HG03103 (cell line): ENCODE data around the gene TRIP12.
A peak's percentile ranks its signal among the peaks of the same experiment; 100 is the strongest.
"Not testable (repeated sequence)": the region's sequence is repeated elsewhere in the genome, so short reads cannot be mapped to it uniquely, and the experiment has no call there.

Source experiments
- ATAC-seq: cut with Tn5 transposase; IDR thresholded peaks from one replicate; pipeline ENCODE4 v1.9.1; 2021; ENCODE audit warnings: low read depth; ENCODE audit not compliant: unreplicated experiment

Gene TRIP12

GRCh38 chr2:229921101-229921891, 513 bp downstream of the TRIP12 start:
- peak; percentile 14 for ATAC-seq

GRCh38 chr2:229920011-229920641, 1.7 kb downstream of the TRIP12 start:
- ATAC-seq: no peak

- ATAC-seq: no peak
Measured at GRCh38 chr2:229917793-229918192, 4.0 kb downstream of the TRIP12 start.

- ATAC-seq: no peak
Measured at GRCh38 chr2:229914171-229914570, 7.6 kb downstream of the TRIP12 start.

GRCh38 chr2:229910832-229911412, 10.9 kb downstream of the TRIP12 start:
- peak; percentile 67 for ATAC-seq

DNA sequence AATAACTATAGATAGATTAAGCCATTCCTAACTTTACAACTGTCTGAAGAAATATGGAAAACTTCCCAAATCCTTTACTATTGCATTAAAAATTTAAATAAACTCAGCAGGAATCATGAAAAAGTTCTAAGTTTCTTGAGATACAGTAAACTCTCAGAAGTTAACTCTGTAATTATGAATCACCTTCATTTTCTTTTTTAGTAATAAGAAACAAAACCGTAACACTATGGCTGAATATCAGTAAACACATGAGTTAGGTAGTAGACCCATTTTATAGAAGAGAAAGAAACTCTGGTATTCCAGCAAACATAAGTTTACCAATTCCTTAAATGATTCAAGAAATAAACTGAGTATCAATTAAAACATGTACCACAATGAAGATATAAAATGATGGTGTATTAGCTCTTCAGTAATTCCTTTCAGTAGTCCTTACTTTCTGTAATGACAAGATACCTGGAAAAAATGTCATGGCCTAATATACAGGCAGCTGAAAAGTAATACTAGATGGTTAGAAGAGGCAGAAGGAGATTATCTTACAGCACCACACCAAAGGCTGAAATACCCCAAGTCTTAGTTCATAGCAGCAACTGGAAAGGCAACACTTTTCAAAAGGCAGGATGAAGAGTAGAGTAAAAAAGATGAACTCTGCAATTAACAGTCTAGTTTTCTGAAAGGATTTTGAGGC, 11.5 kb downstream of the TRIP12 start:
- no peak for ATAC-seq

DNA sequence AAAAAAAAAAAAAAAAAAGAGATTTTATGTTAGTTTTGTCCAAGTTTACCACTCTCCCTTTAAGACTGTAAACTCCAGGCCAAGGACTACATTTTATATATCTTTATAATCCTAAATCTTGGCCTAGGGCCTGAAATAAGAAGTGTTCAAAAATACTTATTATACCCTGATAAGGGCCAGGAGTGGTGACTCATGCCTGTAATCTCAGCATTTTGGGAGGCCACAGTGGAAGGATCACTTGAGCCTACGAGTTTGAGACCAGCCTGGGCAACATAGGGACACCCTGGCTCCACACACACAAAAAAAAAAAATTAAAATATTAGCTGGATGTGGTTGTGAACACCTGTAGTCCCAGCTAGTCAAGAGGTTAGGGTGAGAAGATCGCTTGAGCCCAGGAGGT, 12.7 kb downstream of the TRIP12 start:
- ATAC-seq: no peak

- no peak for ATAC-seq
Measured at GRCh38 chr2:229905601-229906000, 16.2 kb downstream of the TRIP12 start.

DNA sequence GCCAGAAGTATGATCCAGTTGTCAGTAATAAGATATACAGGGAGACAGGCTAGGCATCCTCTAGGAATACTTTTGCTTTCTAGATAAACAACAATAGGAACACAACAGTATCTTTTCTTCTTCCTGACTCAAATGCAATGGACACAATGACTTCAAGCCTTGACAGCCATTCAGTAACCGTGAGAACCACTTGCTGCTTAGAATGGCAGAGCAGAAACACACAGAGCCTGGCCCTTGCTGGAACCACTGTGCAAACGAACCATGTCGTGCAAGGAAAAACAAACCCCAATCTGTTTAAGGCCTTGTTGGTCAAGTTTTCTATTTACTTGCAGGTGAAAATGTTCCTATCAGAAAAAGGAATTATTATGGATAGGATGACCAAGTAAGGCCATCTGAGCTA, 18.8 kb downstream of the TRIP12 start:
- no peak for ATAC-seq

GRCh38 chr2:229901819-229902218, 20.0 kb downstream of the TRIP12 start:
- ATAC-seq: no peak

- not testable (repeated sequence) for ATAC-seq
Measured at GRCh38 chr2:229900514-229900913, 21.3 kb downstream of the TRIP12 start.

GRCh38 chr2:229900012-229900411, 21.8 kb downstream of the TRIP12 start:
- ATAC-seq: no peak

DNA sequence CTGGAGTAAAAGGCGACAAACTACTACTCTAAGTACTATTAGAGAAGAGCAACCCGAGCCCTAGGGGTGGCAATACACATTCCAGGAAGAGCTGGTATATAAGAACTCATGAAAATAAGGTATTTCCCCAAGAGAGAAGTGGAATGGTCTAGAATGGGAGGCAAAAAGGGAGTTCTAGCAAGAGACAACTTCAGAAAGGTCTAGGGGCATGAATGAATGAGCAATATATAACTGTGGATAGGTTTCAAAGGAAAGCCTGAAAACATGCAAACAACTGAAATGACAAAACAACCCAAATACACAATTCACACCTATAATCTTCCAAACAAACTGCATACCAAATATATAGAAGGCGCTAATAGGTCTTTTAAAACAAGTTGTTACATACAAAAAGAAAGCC, 22.2 kb downstream of the TRIP12 start:
- ATAC-seq: no peak

DNA sequence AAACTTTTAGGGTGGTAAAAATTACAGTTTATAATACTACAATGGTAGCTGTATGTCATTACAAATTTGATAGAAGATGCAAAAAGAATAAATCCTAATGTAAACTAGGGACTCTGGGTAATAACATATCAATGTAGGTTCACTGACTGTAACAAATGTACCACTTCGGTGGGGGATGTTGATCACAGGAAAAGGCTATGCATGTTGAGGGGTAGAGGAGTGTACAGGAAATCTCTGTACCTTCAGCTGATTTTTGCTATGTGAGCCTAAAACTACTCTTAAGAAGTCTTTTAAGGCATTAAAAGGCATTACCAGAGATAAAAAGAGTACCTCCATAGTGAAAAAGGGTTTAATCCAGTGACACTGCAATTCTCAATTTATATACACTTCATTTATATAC, 25.0 kb downstream of the TRIP12 start:
- no peak for ATAC-seq

GRCh38 chr2:229889023-229889422, 32.8 kb downstream of the TRIP12 start:
- no peak for ATAC-seq

GRCh38 chr2:229888031-229888430, 33.8 kb downstream of the TRIP12 start:
- no peak for ATAC-seq

DNA sequence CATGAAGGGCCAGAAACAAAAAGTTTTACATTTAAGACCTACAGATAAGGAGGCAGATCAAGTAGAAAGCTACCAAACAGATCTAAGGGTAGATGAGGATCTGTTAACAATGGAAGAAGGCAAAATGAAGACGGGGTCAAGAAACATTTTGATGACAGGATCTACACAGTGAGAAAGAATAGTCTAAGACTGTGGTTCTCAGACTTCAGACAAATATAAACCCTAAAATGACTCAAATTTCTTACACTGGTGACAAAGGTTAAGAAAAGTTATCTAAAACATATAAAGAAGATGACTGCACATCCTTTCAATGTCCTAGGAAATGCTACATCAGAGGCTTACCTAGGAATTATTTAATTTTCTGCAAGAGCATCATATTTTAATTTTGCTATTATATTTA, 34.4 kb downstream of the TRIP12 start:
- ATAC-seq: no peak

- ATAC-seq: peak; percentile 68
Measured at GRCh38 chr2:229884775-229885699, 36.8 kb downstream of the TRIP12 start.

- no peak for ATAC-seq
Measured at GRCh38 chr2:229882583-229882982, 39.2 kb downstream of the TRIP12 start.

DNA sequence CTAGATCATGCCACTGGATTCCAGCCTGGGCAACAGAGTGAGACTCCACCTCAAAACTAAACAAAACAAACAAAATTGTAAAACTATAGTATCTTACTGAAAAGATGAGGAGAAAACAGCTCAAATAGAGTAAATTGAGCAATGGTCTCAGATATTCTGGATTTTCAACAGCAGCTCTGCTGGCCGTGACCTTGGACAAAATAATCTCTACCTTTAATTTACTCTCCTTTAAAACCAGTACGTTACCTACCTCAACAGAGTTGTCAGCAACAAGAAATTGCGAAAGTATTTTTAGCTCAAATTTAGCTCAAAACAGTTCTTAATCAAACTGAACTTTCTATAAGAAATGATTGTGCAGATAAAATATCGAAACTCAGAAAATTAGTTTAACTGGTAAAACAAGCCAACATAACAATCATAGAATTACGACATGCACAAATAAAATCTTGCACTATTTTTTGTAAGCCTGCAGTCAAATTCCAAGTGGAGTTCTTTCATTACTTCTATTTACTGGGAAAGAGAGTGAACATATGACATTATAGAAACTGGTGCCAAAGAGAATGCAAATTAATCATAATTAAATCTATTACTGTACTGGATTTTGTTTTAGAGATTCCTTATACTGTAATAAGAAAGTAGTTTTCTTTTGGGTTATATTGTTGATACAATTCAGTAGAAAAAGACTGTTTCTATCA, 40.8 kb downstream of the TRIP12 start:
- ATAC-seq: no peak
